H1 (cell line): ENCODE results near the gene ZNF746. TPM values are rescaled to one million over a fixed set of nuclear protein-coding genes. Genes with fewer than 3 reads are reported as not detected.
A peak's percentile ranks its signal among the peaks of the same experiment; 100 is the strongest.

ENCODE experiments used
- CTCF ChIA-PET: fragments of 300-600 bp; sonication (Branson Sonifier 250); formaldehyde crosslinking; loops from one replicate; lab custom pipeline; 2021; ENCODE audit not compliant: partially characterized antibody; lab: Charles Lee
- POLR2A ChIA-PET: fragments of 300-600 bp; sonication (Branson Sonifier 250); formaldehyde crosslinking; loops from one replicate; lab custom pipeline; 2021; ENCODE audit warnings: inconsistent platforms; ENCODE audit not compliant: partially characterized antibody; lab: Charles Lee
- DNase-seq, 2 experiments: peaks; one replicate each; pipeline versions ENCODE4 v3.0.0 to v3.0.0-alpha.2; 2010 to 2022; ENCODE audit warnings: low spot score in 2 of 2, low read depth in 1 of 2, mixed read lengths in 1 of 2
- FAIRE-seq: peaks from 2 replicates; lab custom pipeline; 2011; peaks lifted over from hg19 to GRCh38; lab: Jason Lieb, UNC
- H2AFZ ChIP-seq: 2 replicates; pipeline ENCODE4 v1.8.1; 2012; ENCODE audit warnings: low read length, inconsistent platforms
- H2AK5ac ChIP-seq: 2 replicates; pipeline ENCODE4 v1.6.1; 2013; ENCODE audit warnings: low read depth, low read length
- H2BK120ac ChIP-seq: replicated peaks from 2 replicates; pipeline ENCODE3; 2013; ENCODE audit warnings: low read depth, low read length, inconsistent platforms
- H2BK12ac ChIP-seq: 2 replicates; pipeline ENCODE4 v1.6.1; 2013; ENCODE audit warnings: low read depth, low read length
- H2BK15ac ChIP-seq: 2 replicates; pipeline ENCODE4 v1.6.1; 2013; ENCODE audit warnings: low read length
- H2BK20ac ChIP-seq: 2 replicates; pipeline ENCODE4 v1.6.1; 2013; ENCODE audit warnings: low read length
- H2BK5ac ChIP-seq: 2 replicates; pipeline ENCODE4 v1.6.1; 2013; ENCODE audit warnings: low read depth, low read length
- H3K14ac ChIP-seq: 2 replicates; pipeline ENCODE4 v1.6.1; 2013; ENCODE audit warnings: inconsistent platforms; ENCODE audit not compliant: insufficient read length
- H3K18ac ChIP-seq: 2 replicates; pipeline ENCODE4 v1.6.1; 2013; ENCODE audit warnings: low read length; ENCODE audit errors: extremely low read depth
- H3K23ac ChIP-seq: 2 replicates; pipeline ENCODE4 v1.6.1; 2013; ENCODE audit warnings: inconsistent platforms; ENCODE audit not compliant: insufficient read length
- H3K23me2 ChIP-seq: 2 replicates; pipeline ENCODE4 v1.6.1; 2013; ENCODE audit warnings: low read depth, low read length
- H3K27ac ChIP-seq: 2 replicates; pipeline ENCODE4 v1.6.1; 2011; ENCODE audit warnings: low read depth, low read length, inconsistent platforms
- H3K27me3 ChIP-seq, 4 experiments: replicated peaks in 1 of 4; 1 replicate in 1 of 4; 2 replicates in 3 of 4; pipeline versions ENCODE4 v1.6.1 to v1.8.1; 2011 to 2013; ENCODE audit warnings: low read length in 3 of 4, mild to moderate bottlenecking in 3 of 4, inconsistent platforms in 2 of 4, mixed read lengths in 2 of 4, moderate library complexity in 1 of 4; ENCODE audit not compliant: control insufficient read depth in 3 of 4, insufficient read depth in 3 of 4; ENCODE audit errors: extremely low read depth in 1 of 4
- H3K36me3 ChIP-seq, 4 experiments: 2 replicates each; pipeline versions ENCODE4 v1.6.1 to v1.8.1; 2011 to 2013; ENCODE audit warnings: mild to moderate bottlenecking in 4 of 4, low read length in 3 of 4, moderate library complexity in 2 of 4, control low read depth in 1 of 4, inconsistent platforms in 1 of 4; ENCODE audit not compliant: insufficient read depth in 4 of 4, control insufficient read depth in 2 of 4
- H3K4ac ChIP-seq: replicated peaks from 2 replicates; pipeline ENCODE3; 2013; ENCODE audit warnings: low read length, low read depth, mixed read lengths, inconsistent platforms; ENCODE audit not compliant: insufficient read length
- H3K4me1 ChIP-seq, 4 experiments: replicated peaks in 1 of 4; 1 replicate in 1 of 4; 2 replicates in 3 of 4; pipeline versions ENCODE4 v1.6.1 to v1.8.1; 2011 to 2013; ENCODE audit warnings: low read length in 3 of 4, inconsistent platforms in 2 of 4, mixed read lengths in 1 of 4; ENCODE audit not compliant: insufficient read depth in 4 of 4, control insufficient read depth in 3 of 4
- H3K4me2 ChIP-seq, 2 experiments: 2 replicates each; pipeline versions ENCODE4 v1.6.1 to v1.8.1; 2011 to 2013; ENCODE audit warnings: low read depth in 2 of 2, low read length in 2 of 2, control low read depth in 1 of 2, inconsistent platforms in 1 of 2, mild to moderate bottlenecking in 1 of 2; ENCODE audit not compliant: insufficient read depth in 1 of 2
- H3K4me3 ChIP-seq, 4 experiments: fragments of 200-600, 300-600 bp in 1 of 4; sonication (generic), shearing (Covaris generic), sonication (Bioruptor Twin) in 1 of 4; 2 replicates each; pipeline versions ENCODE4 v1.5.1 to v1.8.1; 2011 to 2016; ENCODE audit warnings: low read length in 4 of 4, low read depth in 3 of 4, control low read depth in 2 of 4, inconsistent platforms in 2 of 4, mild to moderate bottlenecking in 2 of 4, mixed read lengths in 1 of 4, moderate library complexity in 1 of 4; ENCODE audit not compliant: insufficient read depth in 2 of 4; ENCODE audit errors: extremely low read depth in 1 of 4
- H3K56ac ChIP-seq: replicated peaks from 2 replicates; pipeline ENCODE3; 2013; ENCODE audit warnings: low read depth, mild to moderate bottlenecking, mixed read lengths, low read length, inconsistent platforms; ENCODE audit not compliant: insufficient read length
- H3K79me1 ChIP-seq: 2 replicates; pipeline ENCODE4 v1.6.1; 2013; ENCODE audit warnings: low read depth, low read length, control low read depth
- H3K79me2 ChIP-seq, 2 experiments: 2 replicates each; pipeline versions ENCODE4 v1.6.1 to v1.8.1; 2012 to 2013; ENCODE audit warnings: low read length in 2 of 2, mild to moderate bottlenecking in 2 of 2, inconsistent platforms in 1 of 2; ENCODE audit not compliant: insufficient read depth in 2 of 2, control insufficient read depth in 1 of 2
- H3K9ac ChIP-seq, 4 experiments: replicated peaks in 1 of 4; 1 replicate in 1 of 4; 2 replicates in 3 of 4; pipeline versions ENCODE4 v1.6.1 to v1.8.1; 2011 to 2013; ENCODE audit warnings: low read depth in 3 of 4, low read length in 3 of 4, control low read depth in 2 of 4, mild to moderate bottlenecking in 2 of 4, moderate library complexity in 2 of 4, inconsistent platforms in 1 of 4; ENCODE audit errors: extremely low read depth in 1 of 4
- H3K9me3 ChIP-seq, 2 experiments: 2 replicates each; pipeline versions ENCODE4 v1.6.1 to v1.8.1; 2012 to 2013; ENCODE audit warnings: mild to moderate bottlenecking in 2 of 2, moderate library complexity in 2 of 2, control low read depth in 1 of 2, inconsistent platforms in 1 of 2, low read depth in 1 of 2, low read length in 1 of 2, mixed read lengths in 1 of 2; ENCODE audit not compliant: insufficient read depth in 2 of 2
- H4K20me1 ChIP-seq, 2 experiments: replicated peaks in 1 of 2; 2 replicates each; pipeline versions ENCODE3 to v1.8.1; 2011 to 2013; ENCODE audit warnings: inconsistent platforms in 2 of 2, low read length in 2 of 2, mild to moderate bottlenecking in 1 of 2; ENCODE audit not compliant: insufficient read depth in 2 of 2, control insufficient read depth in 1 of 2
- H4K5ac ChIP-seq: 2 replicates; pipeline ENCODE4 v1.6.1; 2013; ENCODE audit warnings: low read length, low read depth, mixed read lengths, inconsistent platforms; ENCODE audit not compliant: insufficient read length
- H4K8ac ChIP-seq: 2 replicates; pipeline ENCODE4 v1.8.0; 2013; ENCODE audit warnings: mild to moderate bottlenecking, moderate library complexity, low read length, inconsistent platforms; ENCODE audit not compliant: insufficient read depth; ENCODE audit errors: extremely low read depth
- H4K91ac ChIP-seq: replicated peaks from 2 replicates; pipeline ENCODE3; 2013; ENCODE audit warnings: low read length, mixed read lengths, inconsistent platforms; ENCODE audit not compliant: insufficient read length
- CBX5 ChIP-seq: fragments of 300-800, 300-1000 bp; sonication (generic); IDR thresholded peaks from 2 replicates; pipeline ENCODE4 v1.7.1; 2016; ENCODE audit warnings: antibody characterized with exemption, low read length, low read depth
- KDM5A ChIP-seq: fragments of 200-600 bp; IDR thresholded peaks from 2 replicates; pipeline ENCODE4 v1.7.1; 2012; ENCODE audit warnings: mild to moderate bottlenecking, low read length, inconsistent platforms, mixed read lengths
- TCF12 ChIP-seq: IDR thresholded peaks from 2 replicates; pipeline ENCODE4 v1.6.1; 2011; ENCODE audit warnings: low read depth, mild to moderate bottlenecking, low read length
- WGBS, 2 experiments: shearing (Covaris generic) in 1 of 2; methylation state at CpG; one replicate each; pipeline versions ENCODE4 v1.1.6 to v1.1.7; 2013 to 2015; ENCODE audit warnings: low lambda C conversion rate in 2 of 2, mixed read lengths in 2 of 2, inconsistent platforms in 1 of 2, low coverage in 1 of 2, missing lambda C conversion rate in 1 of 2; ENCODE audit not compliant: insufficient replicate concordance in 2 of 2, insufficient coverage in 1 of 2, insufficient read length in 1 of 2; ENCODE audit errors: extremely low coverage in 1 of 2, missing lambda C conversion rate in 1 of 2; 5-methylcytosine and 5-hydroxymethylcytosine counted together
- polyA plus RNA-seq, 7 experiments: library from polyadenylated mRNA; depleted of rRNA in 3 of 7; stranded (reverse) in 5 of 7; unstranded in 2 of 7; fragments of >200 nt in 5 of 7; fragments of 200-250 nt in 2 of 7; gene quantifications; 1 replicate in 5 of 7; 2 replicates in 1 of 7; 4 replicates in 1 of 7; pipeline versions ENCODE4 v1.2.1 to v1.2.3, GENCODE V29; 2011 to 2013; ENCODE audit warnings: missing spikeins in 2 of 7, mixed read lengths in 2 of 7
- total RNA-seq: library from RNA; stranded (reverse); fragmentation: NEBNext Ultra II Directional; extraction: Animal tissue kit (Norgen Biotek cat#: 25700); gene quantifications from 2 replicates; pipeline ENCODE4 v1.2.1, GENCODE V29; 2021

The ZNF746 gene
- total and polyA plus RNA-seq, 2 of the 8 experiments (the other 6 are each of a cell fraction or from before 2014, with no cell fraction given), result 7.5 to 15.6 TPM

- Histone ChIP-seq H3K18ac (no peak overlapping the region), H3K36me3 (no peaks in the 10 kb centered on the region), H3K9me3 (peaks cover 50 to 51% of the 10 kb centered on the region in 2 experiments), H3K4me3 (no peak overlapping the region), H3K14ac (no peak overlapping the region), H3K27me3 (no peaks in the 10 kb centered on the region), H3K56ac (no peak overlapping the region), H2BK120ac (no peak overlapping the region), H3K79me1 (no peaks in the 10 kb centered on the region), H2BK15ac (no peak overlapping the region), H2BK5ac (no peak overlapping the region), H4K91ac (no peak overlapping the region), H2BK20ac (no peak overlapping the region), H3K9ac (no peak overlapping the region), H2BK12ac (no peak overlapping the region), H3K23me2 (no peaks in the 10 kb centered on the region), H4K5ac (no peak overlapping the region), H3K23ac (no peak overlapping the region), H2AK5ac (no peak overlapping the region), H3K4me2 (no peak overlapping the region), H3K4ac (no peak overlapping the region), H3K27ac (no peak overlapping the region), H3K4me1 (no peaks in the 10 kb centered on the region), H2AFZ (no peak overlapping the region), H4K20me1 (no peaks in the 10 kb centered on the region), H4K8ac (no peak overlapping the region), H3K79me2 (no peaks in the 10 kb centered on the region)
- ChIA-PET CTCF (interaction anchor here (1.5 kb wide), 1 partner anchor 70 kb away, joined by 3 read pairs; no protein-coding TSS in a partner anchor), POLR2A (no interaction called here)
- TF ChIP-seq CBX5 (peak; percentile 68; the same call in 1 of the 2 replicates), TCF12 (0 out of 2 replicates have a peak, but pooled peaks have one; percentile 9), KDM5A (no peak)
- FAIRE-seq, result no peak
- DNase-seq, result no peak
- WGBS, 2 experiments, result 65% methylated on average over 4 of the region's 4 CpGs; no CpG with 5 or more reads in 1 of the 2 experiments
Observed at GRCh38 chr7:149529136-149529718, 31.6 kb upstream of the ZNF746 start.
